ENCODE measurements around the gene CNOT11.
A peak's percentile ranks its signal among the peaks of the same experiment; 100 is the strongest.

The CNOT11 gene

DNA sequence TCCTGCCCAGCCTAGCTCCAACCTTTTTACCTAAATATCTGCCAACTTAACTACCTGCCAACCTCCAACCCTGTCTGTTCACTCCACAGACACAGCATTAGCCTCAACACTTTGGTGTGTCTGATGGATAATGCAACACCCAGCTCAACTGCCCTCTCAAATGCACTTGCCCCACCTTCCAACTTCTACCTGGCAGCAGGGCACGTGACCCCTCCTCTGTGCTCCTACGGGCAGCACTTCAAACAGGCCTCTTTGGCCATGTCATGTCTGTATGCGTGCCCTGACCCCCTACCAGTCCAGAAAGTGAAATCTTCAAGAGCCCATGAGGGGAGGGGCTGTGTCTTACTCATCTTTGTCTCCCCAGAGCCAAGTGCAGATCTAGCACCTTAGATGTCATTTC lies 30.3 kb downstream of the CNOT11 start:
- no peak for DNase-seq

DNA sequence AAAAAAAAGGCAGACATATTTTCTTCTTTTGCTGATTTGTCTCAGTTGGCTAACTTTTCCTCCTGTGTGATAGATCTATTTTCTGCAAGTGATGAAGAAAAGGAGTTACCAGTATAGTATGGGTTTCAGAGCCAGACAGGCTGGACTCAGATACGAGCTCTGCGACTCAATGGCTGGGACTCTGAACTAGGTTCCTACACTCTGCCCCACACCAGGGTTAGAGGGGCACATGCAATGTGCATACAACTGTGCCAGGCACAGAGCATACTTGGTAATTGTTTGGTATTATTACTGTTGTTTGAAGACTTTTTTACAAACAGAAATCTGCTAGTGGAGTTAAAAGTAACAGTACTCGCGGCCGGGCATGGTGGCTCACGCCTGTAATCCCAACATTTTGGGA lies 34.0 kb downstream of the CNOT11 start:
- no peak for DNase-seq

DNA sequence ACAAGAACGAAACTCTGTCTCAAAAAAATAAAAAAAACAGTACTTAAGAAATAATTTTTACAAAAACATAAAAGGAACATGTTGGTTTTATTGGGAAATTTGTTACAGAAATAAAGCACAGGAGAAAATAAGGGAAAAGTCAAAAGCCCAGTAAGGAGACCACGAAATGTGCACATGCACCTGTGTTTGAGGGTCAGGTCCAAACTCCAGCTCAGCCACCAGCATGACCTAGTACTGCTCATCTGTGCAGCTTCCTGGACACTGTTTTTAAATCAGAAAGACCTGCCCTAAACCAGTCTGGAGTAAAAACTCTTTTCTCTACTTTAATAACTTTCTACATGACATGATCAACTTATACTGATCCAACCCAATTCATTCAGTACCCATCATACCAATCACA lies 34.6 kb downstream of the CNOT11 start:
- DNase-seq: no peak

DNA sequence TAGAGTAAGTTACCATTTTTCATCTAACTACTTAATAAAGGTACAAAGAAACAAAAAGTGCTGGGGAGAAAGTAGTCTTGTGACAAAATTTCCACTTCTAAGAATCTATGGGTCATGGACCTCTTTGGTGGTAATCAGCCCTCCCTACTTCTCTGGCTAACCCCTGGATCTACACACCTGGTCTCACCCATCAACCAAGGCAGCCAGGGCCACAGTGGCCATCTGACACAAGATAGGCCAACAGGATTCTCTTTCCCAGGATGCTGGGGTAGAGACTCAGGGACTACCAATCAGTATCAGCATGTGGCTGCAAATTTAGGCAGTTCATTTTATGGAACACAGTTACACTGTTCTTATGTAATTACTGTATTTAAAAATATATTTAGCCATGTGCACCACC lies 38.0 kb downstream of the CNOT11 start:
- no peak for DNase-seq

DNA sequence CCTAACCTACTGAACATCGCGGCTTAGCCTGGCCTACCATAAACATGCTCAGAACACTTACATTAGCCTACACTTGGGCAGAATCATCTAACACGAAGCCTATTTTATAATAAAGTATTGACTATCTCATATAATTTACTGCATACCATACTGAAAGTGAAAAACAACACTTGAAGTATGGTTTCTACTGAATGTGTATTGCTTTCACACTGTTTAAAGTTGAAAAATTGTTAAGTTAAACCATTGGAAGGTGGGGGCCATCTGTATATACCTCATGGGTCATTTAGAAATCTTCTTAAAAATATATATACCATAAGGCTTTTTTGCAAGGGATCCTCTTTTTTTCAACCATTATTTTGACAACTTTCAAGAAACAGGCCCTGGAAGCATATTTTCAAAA lies 39.3 kb downstream of the CNOT11 start:
- no peak for DNase-seq

DNA sequence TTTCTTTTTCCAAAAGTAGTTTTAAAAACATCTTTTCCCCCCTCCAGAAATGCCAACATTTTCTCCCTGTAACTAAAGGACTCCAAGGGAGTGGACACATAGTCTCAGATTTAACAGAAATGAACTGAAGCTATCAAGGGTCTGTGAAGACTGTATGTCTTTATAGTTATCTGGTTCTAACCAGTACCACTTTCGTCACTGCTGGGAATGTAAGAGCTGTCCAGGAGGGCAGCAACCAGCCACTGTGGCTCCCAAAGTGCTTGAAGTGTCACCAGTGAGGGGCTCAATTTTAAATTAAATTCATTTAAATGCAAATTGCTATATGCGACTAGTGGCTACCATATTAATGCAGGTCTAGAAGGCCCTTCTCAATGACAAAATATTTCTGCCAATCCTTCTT lies 40.9 kb downstream of the CNOT11 start:
- no peak for DNase-seq

DNA sequence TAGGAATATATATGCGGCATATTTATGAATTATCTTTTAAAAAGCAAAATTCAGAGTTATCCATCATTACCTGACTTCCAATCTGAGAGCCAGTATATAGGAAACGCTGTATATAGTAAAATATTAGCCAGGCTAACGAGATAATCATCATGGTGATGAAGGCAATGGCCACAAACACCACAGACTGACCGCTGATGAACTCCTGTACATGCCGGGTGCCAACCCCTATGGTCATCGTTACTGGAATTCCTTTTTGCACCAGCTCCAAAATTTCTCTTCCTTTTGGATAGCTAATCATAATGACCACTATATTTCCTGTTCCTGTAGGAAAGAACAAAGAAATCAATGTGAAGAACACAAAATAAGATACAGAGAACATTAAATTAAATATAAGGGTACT lies 42.2 kb downstream of the CNOT11 start:
- no peak for DNase-seq

DNA sequence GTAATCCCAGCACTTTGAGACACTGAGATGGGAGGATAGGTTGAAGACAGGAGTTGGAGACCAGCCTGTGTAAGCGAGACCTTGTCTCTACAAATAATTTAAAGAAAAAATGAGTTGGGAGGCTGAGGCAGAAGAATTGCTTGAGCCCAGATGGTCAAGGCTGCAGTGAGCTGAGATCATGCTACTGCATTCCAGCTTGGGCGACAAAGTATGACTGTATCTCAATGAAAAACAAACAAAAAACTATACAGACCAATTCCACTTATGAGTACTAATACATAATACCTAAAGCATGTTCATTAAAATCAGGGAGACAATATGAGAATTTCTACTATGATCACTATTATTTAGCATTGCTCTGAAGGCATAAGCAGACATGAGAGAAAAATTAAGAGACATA lies 43.2 kb downstream of the CNOT11 start:
- no peak for DNase-seq

DNA sequence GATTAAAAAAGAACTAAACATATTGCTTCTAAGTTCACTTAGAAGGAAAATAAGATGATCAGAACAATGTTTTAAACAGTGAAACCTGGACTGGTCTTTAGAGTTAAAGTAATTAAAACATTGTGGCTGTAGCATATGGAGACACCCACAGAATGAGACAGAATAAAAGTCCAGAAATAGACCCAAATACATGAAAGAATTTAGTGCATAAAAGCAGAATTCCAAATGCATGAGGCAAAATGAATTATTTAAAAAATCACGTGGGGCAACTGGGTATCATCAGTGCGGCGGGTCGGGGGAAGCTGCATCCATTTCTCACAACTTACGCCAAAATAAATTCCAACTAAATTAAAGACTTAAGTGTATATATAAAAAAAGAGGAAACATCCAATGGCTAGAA lies 43.7 kb downstream of the CNOT11 start:
- DNase-seq: no peak

DNA sequence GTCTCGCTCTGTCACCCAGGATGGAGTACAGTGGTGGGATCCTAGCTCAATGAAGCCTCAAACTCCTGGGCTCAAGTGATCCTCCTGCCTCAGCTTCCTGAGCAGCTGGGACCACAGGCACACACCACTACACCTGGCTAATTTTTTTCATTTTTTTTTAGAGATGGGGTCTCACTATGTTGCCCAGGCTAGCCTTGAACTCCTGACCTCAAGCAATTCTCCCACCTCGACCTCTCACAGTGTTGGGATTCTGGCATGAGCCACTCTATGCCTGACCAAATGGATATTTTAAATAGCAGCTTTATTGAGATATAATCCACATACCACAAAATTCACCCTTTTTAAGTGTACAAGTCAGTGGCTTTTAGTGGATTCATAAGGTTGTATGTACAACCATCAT lies 44.7 kb downstream of the CNOT11 start:
- no peak for DNase-seq

DNA sequence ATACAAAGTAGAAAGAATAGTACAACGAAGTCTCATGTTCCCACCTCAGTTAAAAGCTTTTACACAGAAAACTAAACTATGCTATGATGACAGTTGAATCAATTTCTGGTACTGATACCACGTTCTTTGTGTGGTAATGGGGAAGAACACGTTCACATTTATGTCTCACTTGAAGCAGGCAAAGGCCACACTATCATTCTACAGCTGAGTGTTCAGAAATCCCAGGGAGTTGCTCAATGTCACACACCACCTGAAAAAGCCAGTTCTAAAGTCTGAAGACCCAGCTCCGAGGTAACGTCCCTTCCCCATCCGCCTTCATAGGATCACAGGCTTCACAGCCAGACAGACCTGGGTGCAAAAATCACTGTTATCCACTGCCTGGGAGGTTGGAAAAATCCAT lies 46.9 kb downstream of the CNOT11 start:
- no peak for DNase-seq

DNA sequence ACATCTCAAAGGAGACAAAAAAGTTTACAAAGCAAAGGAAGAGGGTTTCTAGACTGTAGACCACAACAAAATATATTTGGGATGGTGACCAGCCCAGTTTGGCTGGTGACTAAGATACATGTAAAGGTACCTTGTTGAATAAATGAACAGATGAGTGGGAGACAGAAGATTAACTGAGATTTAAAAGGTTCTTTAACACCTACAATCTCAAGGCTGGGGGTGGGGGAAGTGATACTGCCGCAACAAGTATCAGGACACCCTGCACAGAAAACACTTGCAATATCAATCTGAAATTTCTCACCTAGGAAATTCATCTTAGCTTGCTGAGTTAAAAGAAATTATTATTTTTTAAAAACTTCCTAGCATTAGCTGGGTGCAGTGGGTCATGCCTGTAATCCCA lies 47.5 kb downstream of the CNOT11 start:
- no peak for DNase-seq

DNA sequence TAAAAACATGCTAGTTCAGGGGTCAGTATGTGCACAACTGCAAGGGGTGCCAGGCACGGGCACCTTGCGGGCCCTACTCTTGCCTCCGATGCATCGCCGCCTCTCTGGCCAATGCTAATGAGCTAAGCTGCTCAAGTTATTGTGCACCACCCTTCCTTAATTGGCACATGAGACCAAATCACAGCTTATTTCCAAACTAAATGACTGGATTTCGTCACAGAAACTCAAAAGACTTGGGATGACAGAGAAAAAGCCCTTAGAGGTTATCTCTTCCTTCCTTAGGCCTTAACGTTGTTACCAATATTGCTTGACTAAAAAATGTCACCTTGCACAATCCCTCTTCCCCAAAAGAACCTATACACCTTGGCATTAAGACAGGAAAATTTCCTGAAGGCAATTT lies 48.1 kb downstream of the CNOT11 start:
- DNase-seq: no peak

DNA sequence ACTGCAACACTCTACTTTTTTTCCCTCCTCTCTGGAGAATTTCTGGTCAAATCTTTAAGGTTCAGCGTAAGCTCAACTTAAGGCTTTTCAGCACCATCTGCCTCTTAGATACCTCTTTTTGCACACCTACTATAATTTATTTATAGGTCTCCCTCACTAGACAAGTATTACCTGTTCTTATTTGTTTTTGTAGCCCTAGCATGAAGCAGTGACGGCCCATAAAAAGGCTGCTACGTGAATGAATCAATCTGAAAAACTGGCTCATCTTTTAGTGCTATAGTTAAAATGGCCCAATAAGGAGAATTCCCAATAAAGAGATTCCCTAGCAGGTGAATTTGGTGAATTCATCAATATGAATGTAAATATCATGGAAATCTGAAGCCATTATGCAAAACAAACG lies 49.3 kb downstream of the CNOT11 start:
- DNase-seq: no peak

DNA sequence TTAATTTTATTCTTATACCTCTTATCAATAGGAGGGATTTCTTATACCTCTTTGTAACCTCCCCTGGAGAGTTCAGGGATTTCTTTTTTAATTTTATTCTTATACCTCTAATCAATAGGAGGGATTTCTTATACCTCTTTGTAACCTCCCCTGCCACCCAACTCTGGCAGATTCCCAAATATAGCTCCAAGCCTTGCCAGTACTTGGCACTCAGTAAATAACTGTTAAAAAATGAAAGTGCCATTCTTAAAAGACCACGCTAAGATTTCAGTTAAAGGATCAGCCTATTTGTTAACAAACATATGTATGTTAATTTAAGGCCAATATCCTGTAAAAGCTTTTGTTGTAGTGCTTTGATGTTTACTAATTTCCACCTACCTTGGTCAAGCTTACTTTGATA lies 51.0 kb downstream of the CNOT11 start:
- no peak for DNase-seq

DNA sequence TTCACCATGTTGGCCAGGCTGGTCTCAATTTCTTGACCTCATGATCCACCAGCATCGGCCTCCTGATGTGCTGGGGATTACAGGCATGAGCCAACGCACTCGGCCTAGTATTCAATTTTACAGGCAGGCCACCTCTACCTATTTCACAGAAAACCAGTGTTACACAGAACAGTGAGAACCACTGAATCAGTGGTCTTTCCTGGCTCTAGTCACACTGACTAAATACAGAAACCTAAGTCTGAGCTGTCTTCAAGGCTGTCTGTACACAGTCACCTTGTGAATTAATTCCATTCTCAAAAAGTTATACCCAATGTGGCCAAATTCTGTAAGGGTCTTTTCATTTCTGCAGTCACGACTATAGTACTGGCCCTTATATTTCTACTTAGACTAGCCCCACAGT lies 52.3 kb downstream of the CNOT11 start:
- no peak for DNase-seq

DNA sequence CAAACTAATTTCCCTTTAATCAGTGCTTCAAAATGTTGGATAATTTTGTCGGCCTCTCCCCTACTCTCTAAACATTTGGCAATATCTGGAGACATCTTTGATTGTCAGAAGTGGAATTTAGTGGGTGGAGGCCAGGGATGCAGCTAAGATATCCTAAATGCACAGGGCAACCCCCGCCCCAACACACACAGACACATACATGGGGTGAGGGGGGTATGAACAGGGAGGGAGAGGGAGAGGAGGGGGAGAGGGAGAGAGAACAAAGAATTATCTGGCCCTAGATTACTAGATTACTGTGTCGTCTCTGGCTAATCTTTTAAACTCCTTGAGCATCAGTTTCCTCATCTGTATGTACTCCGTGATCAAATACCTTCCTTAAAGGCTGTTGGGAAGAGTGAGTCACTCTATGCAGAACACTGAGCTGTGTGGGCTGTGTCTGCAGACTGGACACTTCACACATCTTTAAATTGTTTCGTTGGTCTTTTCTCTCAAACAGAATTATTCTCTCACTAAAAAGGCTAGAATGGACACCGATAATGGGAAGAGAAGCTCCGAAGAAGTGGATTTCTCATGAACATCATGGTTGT lies 52.9 kb downstream of the CNOT11 start:
- no peak for DNase-seq

DNA sequence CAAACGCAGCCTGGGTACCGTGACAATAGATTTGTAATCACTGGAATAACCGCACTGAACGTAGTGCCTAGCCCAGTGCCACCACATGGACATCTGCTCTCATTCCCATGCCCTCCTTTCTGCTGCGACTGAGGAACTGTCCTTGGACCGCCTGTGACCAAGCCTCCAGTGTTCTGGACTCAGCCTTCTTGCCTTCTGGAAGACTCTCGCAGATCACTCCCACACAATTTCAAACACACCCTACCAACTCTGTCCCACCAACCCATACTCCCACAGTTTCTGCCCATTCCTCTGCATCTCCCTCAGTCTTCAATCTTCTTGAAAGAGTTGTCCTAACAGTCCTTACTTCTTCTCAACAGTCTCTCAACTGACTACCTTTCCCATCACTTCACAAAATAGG lies 53.7 kb downstream of the CNOT11 start:
- no peak for DNase-seq

DNA sequence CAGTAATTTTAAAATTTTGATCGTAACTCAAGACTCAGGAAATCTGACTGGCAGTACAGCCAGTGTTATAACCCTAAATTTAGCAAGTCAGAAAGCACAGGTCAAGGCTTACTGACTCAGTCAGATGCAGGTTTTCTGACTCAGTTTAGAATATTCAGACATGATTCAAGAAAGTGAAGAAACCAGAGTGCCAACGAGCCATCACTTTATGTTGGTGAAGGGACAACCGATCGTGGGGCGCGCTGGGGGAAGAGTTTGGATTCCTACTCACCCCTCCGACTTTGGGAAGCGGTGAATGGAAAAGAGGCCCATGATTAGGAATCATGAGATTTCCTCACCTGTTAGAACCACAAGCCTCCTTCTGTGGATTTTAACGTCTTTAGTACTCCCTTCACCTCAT lies 54.8 kb downstream of the CNOT11 start:
- no peak for DNase-seq

DNA sequence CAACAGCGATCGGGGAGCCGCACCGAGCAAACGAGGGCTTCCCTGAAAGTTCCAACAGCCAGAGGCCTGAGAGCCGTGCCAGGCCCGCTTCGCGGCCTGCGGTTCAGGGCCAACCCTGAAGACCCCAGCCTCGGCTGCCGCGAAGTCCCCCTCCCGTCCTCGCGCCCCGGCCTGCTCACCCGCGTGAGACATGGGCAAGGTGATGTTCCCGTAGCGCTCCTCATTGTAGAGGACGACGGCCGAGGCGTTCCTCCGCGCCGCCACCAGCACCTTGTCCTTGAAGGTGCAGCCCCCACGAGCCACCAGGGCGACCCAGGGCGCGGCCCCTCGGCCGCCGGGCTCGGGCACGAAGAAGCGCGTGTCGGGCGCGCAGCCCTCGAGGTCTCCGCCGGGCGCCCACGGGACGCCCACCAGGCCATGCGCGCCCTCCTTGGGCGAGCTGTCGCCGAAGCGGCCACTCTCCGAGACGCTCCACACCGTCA lies 55.3 kb downstream of the CNOT11 start:
- DNase-seq: peak; percentile 15

DNA sequence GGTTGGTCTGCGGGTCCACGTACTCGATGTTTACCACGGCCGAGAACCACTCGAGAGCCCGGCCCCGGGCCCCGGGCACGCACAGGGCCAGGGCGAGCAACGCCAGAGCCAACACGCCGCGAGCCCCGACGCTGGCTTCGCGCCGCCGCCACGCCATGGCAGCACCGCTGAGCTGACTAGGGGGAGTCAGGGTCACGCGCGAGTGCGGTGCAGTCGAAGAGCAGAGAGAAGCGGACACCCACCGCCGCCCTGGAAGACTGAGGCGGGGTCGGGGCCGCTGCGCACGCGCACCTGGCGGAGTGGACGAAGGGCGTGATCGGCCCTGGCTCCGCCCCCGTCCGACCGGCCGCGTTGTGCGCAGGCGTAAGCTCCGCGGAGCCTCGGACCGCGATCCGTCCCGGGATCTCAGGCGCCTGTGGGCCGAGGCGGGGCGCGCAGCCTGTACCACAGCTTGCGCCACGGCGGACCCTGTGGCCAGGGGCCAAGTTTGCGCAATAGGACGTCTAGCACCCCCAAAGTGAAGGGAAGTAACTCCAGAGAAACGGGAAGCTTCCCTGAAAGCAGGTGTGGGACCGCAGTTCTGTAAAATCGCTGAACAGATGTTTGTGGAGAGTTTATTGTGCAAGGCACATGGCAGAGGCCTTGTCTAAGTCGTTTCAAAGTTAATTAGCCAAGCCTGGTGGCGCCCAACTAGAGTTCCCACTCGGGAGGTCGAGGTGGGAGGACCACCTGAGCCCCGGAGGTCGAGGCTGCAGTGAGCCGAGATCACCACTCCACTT lies 55.9 kb downstream of the CNOT11 start, which contains the start of gene RNF149:
TSS of gene RNF149 (minus strand) at position 270 of the 779 bp plus-strand sequence. CDS start at position 157, 113 bp downstream.
- peak; percentile 82 for DNase-seq

DNA sequence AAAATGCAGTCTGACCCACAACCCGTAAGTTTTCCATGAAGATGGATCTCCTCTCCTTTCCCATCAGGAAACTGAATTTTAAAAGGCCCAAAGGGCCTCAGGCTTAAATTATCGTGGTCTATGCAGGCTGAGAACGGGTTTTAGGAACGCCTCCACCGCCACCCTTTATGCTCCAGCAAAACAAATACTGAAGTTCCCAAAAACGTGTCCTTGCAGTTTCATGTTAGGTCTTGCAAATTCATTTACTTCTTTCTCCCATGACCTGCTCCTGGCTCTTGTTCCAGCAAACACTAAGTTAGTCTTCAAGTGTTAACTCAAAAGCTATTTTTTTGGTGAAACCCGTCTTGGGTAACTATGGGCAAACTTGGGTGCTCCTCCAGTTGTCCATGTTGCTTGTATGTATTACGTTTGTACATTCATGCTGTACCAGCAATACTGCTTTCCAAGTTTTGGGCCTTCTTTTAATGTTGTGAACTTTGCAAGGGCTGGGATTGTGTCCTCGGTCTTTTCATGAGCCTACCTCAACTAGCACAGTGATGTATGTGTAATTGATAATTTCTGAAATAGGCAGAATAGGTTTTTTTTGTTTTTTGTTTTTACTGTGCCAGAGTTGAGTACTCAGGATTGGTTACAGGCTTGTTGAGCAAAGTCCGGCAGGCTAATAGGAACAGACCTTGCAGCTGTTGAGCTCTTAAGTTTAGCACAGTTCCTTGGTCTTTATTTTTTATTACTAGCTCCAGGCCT lies 57.6 kb downstream of the CNOT11 start:
- DNase-seq: no peak

DNA sequence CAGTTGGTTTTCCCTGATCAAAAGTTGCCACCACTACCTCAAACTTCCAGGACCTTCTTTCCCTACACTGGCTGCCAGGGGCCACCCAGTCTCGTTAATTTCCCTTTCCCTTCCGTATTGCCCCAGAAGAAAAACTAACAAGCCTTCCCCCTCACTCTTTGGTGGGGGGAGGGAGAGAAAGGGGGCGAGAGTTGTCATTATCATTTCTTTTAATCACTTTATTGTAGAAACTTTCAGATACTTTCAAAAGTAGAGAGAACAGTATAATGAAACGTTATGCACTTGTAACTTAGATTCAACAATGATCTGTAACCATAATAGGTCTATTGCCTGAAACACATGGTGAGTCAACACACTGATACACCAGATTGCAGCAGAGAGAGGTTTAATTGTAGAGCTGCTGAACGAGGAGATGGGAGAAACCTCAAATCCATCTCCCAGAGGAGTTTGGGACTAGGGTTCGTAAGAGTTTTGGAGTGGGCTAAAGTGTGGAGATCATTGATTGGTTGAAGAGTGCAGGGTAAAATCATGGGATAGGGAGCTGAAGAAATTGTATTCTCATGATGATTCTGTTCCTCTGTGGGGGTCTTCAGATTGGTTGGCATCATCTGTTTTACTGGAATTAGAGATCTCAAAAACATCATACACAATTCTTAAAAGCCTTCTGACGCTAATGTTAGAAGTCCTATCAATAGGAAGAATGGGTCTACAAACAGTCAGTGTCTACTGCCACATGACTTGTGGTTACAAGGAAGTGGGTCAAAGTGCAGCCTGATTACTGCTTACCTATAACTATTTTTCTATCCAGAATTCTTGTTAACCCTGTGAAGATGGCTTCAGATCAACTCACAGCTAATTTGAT lies 58.4 kb downstream of the CNOT11 start:
- no peak for DNase-seq

Data from NCI-H2171 (cell line).